Activated effector memory CD4-positive, alpha-beta T cell treated with anti-CD3 and anti-CD28 coated beads, Interleukin-2, amount 50 U/mL, for 16 hours (primary cell): ENCODE measurements around the gene ANKEF1.
"Not testable (repeated sequence)": the region's sequence is repeated elsewhere in the genome, so short reads cannot be mapped to it uniquely, and the experiment has no call there.

Experiments
- DNase-seq: peaks from one replicate; pipeline ENCODE4 v3.0.0-alpha.2; 2020

ANKEF1 gene

GRCh38 chr20:10033905-10034650 lies 709 bp upstream of the ANKEF1 start:
- DNase-seq, result no peak

GRCh38 chr20:10036321-10036720 lies 1.5 kb downstream of the ANKEF1 start:
- DNase-seq, result not testable (repeated sequence)

DNA sequence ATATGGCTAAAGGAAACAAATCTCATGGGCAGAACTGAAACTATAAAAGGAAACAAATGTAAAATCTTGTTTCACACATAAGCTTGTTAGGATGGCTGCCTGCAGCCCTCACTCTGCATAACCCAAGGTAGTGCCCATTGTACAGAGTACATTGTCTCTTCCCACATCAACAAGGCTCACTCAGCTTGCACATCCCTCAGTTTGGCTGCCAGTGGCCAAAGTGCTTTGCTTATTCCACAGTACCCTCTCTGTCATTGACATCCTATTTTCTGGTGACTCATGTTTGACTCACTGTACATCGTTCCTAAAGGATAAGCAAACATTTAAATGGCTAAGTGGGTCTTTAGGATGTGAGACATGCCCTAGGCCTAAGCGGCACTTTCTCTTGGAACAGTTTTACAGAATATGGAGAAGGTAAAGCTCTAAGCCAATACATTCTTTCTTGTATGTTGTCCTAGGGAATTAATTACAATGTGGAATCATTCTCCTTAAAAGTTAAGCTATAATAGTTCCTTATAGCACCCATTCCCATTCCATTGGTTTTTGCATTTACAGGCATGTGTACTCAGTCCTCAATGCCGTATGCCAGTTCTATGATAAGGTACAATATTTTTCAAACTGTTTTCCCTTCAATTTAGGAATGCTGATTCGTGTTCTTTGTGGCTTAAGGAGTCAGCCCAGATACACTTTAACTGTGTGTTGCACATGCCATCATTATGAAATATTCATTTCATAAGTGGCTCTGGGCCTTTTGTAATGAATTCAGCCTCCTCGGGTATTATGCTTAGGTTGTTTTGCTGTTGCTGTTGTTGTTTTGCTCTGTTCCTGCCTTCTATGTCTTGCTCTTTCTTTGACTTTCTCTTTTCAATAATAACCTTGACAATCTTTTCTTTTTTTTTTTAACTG lies 5.5 kb downstream of the ANKEF1 start:
- DNase-seq, result no peak

GRCh38 chr20:10042086-10042485 lies 7.3 kb downstream of the ANKEF1 start:
- DNase-seq, result no peak

- no peak for DNase-seq
Measured at GRCh38 chr20:10047427-10047826, 12.6 kb downstream of the ANKEF1 start.

DNA sequence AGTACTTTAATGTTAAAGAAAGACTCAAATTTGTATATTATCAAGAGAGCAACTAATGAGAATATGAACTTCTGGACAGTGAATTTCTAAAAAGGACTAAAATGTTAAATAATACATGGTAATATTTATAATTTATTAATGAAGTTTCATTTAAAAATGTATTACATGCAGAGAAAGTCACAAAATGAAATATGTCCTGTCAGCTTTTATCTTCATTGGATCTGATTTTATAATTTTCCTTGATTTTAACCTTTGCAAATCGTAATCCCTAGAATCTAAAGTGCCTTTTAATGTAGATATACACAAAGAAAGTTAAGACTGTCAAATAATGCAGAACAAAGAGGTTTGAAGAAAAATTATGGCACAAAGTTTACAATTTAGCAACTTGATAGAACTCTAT lies 16.4 kb downstream of the ANKEF1 start:
- no peak for DNase-seq

- DNase-seq, result no peak
Measured at GRCh38 chr20:10059006-10059405, 24.2 kb downstream of the ANKEF1 start.

GRCh38 chr20:10060226-10060625 lies 25.4 kb downstream of the ANKEF1 start:
- no peak for DNase-seq

DNA sequence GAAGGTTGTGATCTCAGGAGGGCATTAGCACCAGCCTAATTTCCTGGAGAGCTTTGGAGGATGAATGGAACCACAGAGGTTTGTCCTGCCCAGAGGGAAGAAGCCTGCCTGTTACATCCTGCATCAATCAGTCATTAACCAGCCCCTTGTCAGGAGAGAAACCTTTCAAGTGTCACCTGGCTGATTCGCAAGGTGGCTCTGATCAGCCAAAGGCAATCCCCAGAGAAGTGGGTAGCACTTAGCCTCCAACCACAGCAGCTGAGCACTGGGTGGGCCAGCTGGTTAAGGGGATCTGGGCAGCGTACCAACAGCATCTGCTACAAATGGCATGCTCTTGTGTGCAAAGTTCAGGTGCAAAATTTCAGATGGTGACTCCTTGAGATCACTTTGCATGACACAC lies 26.9 kb downstream of the ANKEF1 start:
- DNase-seq, result no peak

DNA sequence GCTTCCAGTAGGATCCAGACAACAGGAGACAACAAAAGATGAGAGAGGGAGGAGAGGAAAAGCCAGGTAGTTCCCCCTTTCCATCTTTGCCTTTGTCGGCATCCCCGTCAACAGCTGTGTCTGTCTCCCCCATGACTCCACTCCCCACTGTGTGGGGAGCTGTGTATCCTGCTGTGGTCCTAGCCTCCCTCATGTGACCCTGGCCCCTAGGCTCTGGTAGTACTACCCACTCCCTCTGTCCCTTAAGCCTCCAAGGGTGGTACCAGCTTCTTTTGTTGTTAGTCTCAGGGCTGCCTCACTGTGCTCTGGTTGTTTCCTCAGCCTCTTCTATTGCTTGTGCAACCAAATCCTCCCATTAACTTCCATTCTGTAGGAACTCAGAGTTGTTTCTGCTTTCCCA lies 28.7 kb downstream of the ANKEF1 start:
- no peak for DNase-seq

GRCh38 chr20:10064611-10065010 lies 29.8 kb downstream of the ANKEF1 start:
- no peak for DNase-seq

DNA sequence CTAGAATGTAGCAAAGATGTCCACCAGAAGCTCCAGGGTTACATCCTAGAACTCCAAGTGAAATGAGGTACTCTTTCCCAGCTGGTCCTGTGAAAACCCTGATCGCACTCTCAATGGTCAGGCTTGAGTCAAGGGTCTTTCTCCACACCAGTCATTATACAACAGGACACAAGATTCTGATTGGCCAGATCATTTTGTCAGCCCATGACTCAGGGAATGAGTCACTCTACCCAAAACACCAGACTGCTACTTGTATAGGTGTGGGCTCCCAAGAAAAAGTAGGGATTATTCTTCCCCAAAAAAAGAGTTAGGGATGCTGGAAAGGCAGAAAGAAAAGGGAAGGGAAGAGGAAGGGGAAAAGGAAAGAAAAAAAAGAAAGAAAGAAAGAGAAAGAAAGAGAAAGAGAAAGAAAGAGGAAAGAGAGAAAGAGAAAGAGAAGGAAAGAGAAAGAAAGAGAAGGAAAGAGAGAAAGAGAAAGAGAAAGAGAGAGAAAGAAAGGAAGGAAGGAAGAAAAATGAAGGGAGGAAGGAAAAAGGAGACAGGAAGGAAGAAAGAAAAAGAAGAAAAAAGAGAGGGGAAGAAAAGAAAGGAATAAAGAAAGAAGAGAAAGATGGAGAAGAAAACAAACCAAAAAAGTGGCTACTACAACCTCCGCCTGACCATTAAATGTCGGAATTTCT lies 30.5 kb downstream of the ANKEF1 start:
- no peak for DNase-seq

DNA sequence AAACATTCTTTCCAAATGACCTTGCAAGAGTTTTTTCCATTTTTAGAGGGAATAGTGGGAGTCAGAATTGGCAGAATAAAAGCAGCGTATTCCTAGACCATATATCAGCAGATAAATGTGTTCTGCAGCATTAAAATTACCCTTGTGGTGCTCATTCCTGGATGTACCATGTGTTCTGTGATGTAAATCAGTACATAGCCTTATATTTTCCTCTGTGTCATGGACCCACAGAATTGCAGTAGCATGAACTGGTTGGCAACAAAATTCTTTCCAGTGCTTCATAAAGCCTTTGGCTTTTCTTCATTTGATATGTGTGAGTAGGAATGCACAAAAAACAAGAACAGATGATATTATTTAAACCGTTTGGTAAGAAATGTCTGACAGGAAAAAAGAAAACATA lies 32.5 kb downstream of the ANKEF1 start:
- no peak for DNase-seq

GRCh38 chr20:10074513-10074912 lies 39.7 kb downstream of the ANKEF1 start:
- DNase-seq, result no peak

DNA sequence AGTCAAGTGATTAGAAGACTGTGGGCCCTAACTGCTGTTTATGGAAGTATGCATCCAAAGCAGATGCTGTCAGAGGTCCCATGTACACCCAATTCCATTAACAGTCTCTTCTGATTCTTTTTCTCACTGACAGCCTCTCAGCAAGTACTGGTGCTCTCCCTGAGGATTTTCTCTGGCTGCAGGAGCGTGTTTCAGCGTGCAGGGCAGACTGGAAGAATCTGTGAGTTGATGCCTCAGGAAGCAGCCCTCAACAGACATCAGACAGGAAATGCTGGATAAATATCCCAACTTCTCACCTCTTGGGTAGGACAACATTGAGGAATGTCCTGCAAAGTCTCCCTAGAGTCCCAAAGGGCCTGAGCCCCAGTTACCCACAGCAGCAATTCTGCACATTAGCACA lies 40.8 kb downstream of the ANKEF1 start:
- no peak for DNase-seq

- DNase-seq, result no peak
Measured at GRCh38 chr20:10076126-10077080, 41.6 kb downstream of the ANKEF1 start.

DNA sequence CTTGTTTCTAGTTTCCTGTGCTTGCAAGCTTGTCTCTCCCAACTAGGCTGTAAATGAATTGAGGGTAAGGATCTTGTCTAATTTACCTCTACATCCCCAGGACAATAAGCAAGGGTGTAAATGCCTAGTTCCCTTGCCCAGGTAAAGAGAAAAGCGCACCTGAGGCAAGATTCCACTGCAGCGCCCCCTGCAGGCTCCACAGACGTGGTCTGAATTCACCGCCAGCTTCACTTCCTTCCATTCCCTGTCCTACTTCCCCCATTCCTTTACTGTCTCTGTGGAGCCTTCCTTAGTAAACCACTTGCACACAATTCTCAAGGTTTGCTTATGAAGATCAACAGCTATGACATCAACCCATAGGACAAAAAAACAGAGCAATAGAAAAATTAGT lies 42.3 kb downstream of the ANKEF1 start:
- peak; percentile 65 for DNase-seq

GRCh38 chr20:10077886-10078285 lies 43.1 kb downstream of the ANKEF1 start:
- DNase-seq, result no peak

GRCh38 chr20:10078403-10078802 lies 43.6 kb downstream of the ANKEF1 start:
- no peak for DNase-seq

DNA sequence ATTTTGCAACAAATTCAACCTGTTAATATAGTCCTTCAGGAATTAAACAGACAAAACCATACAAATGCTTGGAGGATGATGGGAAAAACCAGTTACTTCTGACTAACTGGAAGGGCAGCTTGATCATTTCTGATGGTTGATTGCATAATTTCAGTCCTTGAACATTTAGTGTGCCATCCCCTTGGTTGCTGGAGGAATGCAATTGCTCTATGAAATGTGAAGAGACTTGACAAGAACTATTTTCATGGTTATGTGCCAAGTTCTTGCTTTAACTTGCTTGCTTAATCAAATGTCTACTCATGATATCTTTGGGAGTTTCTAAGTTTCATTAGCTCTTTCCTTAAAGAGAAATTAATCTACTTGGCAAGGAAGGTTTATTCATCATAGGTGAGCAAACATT lies 45.2 kb downstream of the ANKEF1 start:
- DNase-seq, result no peak

DNA sequence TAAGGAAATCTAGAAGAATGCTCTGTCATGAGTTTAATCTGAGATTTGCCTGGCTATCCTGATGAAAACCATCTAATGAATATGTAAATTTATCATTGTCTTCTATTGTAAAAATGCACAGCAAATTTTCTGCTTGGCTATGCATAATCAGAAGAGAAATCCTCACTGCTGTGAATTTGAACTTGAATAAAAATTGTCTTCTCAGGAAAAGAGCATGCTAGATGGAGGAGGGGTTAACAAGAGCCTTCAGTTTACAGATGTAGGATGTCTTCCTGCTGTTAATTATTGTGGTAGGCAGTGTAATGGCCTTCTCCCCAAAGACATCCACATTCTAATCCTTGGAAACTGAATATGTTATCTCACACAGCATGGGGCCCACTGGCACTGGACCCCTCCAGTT lies 45.8 kb downstream of the ANKEF1 start:
- DNase-seq, result no peak

- no peak for DNase-seq
Measured at GRCh38 chr20:10089871-10090587, 55.2 kb downstream of the ANKEF1 start.
